Astrocyte of the spinal cord (primary cell): Measurements from ENCODE around the gene TENM4.
A peak's percentile ranks its signal among the peaks of the same experiment; 100 is the strongest.

ENCODE experiments used
- DNase-seq: peaks from one replicate; pipeline ENCODE4 v3.0.0; 2011; ENCODE audit warnings: low read depth, low spot score
- H3K4me3 ChIP-seq: 2 replicates; pipeline ENCODE4 v1.5.1; 2011; ENCODE audit warnings: low read depth, mild to moderate bottlenecking, low read length, moderate library complexity
- in situ Hi-C: cut with HindIII; loops from 2 replicates; pipeline ENCODE4 v1.10.0; 2017; ENCODE audit warnings: low sequenced_read_pairs
- TF ChIP-seq, protein P1 (sequence below): IDR thresholded peaks from 2 replicates; pipeline ENCODE4 v1.5.1; 2012; ENCODE audit warnings: low read depth, mild to moderate bottlenecking, low read length, inconsistent platforms

Gene TENM4

DNA sequence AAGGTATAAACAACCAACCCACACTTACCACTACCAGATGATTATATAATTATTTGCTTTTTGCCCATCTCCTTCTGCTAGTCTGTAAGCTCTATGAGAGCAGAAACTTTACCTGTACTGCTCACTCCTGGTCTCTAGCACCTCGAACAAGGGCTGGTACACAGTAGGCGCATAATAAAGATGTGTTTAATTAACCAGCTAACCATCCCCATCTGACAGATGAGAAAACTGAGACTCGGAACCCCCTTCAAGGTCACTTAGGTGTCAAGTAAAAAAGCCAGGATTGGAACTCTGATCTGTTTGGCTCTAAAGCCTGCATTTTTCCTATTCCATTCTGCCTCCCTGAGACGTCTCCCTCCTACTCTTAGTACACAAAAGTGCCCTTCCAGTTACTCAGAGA, 370.3 kb downstream of the TENM4 start:
- in situ Hi-C loops = no loop called here
- no peak for DNase-seq
- H3K4me3 ChIP-seq = no peak overlapping the region
- TF ChIP-seq, protein P1, sequence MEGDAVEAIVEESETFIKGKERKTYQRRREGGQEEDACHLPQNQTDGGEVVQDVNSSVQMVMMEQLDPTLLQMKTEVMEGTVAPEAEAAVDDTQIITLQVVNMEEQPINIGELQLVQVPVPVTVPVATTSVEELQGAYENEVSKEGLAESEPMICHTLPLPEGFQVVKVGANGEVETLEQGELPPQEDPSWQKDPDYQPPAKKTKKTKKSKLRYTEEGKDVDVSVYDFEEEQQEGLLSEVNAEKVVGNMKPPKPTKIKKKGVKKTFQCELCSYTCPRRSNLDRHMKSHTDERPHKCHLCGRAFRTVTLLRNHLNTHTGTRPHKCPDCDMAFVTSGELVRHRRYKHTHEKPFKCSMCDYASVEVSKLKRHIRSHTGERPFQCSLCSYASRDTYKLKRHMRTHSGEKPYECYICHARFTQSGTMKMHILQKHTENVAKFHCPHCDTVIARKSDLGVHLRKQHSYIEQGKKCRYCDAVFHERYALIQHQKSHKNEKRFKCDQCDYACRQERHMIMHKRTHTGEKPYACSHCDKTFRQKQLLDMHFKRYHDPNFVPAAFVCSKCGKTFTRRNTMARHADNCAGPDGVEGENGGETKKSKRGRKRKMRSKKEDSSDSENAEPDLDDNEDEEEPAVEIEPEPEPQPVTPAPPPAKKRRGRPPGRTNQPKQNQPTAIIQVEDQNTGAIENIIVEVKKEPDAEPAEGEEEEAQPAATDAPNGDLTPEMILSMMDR = no peak

DNA sequence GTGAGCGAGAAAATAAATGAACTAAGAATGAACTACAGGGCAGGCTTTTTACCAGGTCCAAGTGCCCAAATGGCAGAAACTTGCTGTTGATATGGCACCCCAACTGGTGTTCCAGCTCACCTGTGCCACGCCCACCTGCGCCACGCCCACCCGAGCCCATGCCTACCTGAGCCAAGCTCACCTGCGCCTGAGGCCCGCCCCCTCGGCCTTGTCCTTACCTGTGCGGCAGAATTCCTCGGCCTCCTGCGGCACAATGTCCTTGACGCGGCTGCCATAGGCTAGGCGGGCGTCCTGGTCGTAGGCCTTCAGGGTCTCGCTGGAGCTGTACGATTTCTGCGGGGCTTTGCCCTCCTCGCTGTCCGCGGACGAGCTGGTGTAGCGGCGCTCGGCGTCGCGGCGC, 371.3 kb downstream of the TENM4 start:
- in situ Hi-C loops = no loop called here
- TF ChIP-seq, protein P1 = no peak
- no peak overlapping the region for H3K4me3 ChIP-seq
- no peak for DNase-seq

DNA sequence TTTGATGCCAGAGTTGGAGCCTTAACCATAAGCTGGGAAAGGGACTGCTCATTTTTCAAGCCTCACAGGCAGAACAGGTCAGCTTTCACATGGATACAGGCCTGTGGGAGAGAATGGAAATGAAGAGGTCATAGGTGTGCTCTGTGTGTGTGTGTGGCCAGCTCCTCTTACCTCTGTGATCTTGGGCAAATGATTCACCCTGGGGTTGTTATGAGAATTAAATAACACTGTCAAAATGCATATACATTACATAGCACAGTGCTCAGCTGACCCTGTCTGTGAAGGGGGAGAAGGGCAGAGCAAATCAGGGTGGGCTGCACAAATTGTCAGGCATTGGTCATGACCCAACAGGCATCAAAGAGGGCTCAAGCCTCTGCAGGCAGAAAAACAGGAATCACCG, 372.5 kb downstream of the TENM4 start:
- DNase-seq = no peak
- no peak overlapping the region for H3K4me3 ChIP-seq
- TF ChIP-seq, protein P1 = no peak
- in situ Hi-C loops = no loop called here

DNA sequence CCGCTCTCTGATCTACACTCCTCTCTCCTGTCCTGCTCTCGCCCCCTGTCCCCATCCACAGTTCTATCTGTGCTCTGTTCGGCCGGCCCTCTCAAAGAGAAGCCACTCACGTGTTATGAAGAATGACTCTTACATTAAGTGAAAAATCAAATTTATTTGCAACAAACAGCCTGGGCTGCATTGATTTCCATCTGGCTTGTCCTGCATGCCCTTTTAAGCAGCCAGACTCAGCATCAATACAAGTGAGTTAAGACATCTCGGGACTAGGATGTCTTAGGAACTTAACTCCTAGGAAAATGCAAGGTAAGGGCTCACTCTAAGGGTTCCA, 373.5 kb downstream of the TENM4 start:
- in situ Hi-C loops = no loop called here
- TF ChIP-seq, protein P1 = no peak
- DNase-seq = no peak
- no peak overlapping the region for H3K4me3 ChIP-seq

DNA sequence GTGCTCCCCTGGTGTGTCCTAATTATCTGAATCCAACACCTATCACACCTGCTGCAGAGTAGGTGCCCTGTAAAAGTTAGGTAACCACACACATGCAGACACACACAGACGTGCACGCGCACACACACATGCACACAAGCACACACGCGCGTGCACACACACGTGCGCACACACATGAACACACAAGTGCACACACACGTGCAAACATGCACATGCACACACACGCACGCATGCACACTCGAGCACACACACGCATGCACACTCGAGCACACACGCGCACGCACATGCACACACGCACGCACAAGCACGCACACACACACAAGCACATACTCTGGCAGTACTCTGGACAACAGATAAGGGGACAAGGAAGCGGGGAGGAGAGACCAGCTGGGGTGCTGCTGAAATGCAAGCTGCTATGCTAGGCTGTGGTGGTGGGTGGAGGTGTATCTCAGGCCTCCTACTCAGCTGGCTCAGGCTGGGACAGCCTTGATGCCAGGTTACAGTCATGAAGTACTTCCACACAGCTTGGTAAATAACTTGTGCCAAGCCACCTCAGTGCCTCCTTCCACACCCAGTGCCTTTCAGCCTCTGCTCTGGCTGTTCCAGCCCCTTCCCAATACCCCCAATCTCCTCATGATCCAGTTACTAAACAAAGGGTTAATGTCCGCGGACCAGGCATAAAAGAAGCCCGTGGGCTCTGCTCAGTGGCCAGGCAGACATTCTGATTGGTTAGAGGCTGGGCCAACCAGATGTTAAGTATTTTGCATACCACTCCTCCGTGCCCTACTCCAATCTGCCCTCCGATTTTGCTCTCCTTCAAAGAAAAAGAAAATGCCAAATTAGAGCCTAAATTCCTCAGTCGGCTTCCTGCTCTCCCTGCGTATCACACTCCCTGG, 374.1 kb downstream of the TENM4 start:
- in situ Hi-C loops = no loop called here
- no peak for DNase-seq
- no peak overlapping the region for H3K4me3 ChIP-seq
- TF ChIP-seq, protein P1 = no peak

DNA sequence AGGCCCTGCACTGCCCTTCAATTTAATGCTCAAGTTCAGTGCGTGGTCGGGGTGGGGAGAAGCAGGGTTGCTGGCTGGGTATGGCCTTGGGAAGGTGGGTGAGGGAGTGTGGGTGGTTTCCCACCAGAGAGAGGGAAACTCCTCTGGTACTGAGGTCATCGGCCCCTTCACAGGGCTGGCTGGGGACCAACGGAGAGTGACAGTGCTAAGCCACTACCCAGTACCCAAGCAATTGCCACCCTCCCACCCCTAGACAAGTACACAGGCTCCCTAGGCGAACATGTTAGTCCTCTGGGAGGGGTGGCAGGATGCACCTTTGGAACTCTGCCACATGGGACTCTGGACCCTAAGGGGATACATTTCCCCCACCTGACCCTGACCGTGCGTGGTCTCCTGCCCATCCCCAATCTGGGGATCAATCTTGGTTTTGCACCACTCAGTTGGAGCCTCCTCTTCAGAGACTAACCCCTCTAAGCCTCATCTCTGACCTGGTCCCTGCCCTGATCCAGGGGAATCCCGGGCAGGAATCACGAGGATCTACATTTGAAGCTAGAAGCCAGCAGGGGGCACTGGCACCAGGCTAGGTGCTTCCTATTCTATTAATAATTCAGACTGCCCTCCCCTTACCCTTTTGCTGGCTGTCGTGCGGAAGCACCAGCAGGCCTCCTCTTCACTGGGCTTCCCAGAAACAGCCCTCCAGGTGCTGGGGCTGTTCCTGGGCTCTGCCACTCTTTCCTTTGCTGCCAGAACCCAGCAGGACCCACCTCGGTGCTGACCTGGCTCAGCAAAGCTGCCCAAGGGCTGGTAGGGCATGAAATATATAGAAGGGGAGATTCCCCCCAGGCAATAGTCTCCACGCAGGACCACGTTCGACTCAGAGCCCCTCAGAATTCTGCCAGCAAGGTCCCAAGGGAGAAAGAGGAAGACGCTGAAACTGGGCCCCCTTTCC, 377.7 kb downstream of the TENM4 start:
- in situ Hi-C loops = no loop called here
- DNase-seq = no peak
- no peak overlapping the region for H3K4me3 ChIP-seq
- TF ChIP-seq, protein P1 = peak; percentile 58
